Heart left ventricle (tissue), 16 donors: ENCODE results near the gene FSTL4. TPM values are rescaled to one million over a fixed set of nuclear protein-coding genes. Genes with fewer than 3 reads are reported as not detected.

ENCODE experiments used
- ATAC-seq, 4 donors: fragments of 200-7000 bp; cut with Tn5 transposase; one replicate each; pipeline ENCODE4 v1.9.1; 2020 to 2022; ENCODE audit warnings: moderate library complexity in 4 of 4, mild to moderate bottlenecking in 3 of 4, moderate number of reproducible peaks in 1 of 4
- DNase-seq, 5 donors: peaks; one replicate each; pipeline ENCODE4 v3.0.0-alpha.2; 2020
- H3K27ac ChIP-seq, 12 donors: fragments of 200-600 bp; sonication (generic) in 4 of 12; one replicate each; pipeline versions ENCODE4 v1.5.0 to v1.8.0; 2016 to 2022; ENCODE audit warnings: mild to moderate bottlenecking in 2 of 12
- H3K27me3 ChIP-seq, 9 donors: fragments of 200-600 bp; sonication (generic) in 2 of 9; one replicate each; pipeline versions ENCODE4 v1.5.1 to v1.8.0; 2016 to 2022; ENCODE audit warnings: mild to moderate bottlenecking in 3 of 9
- H3K36me3 ChIP-seq, 9 donors: fragments of 200-600 bp; sonication (generic) in 2 of 9; one replicate each; pipeline versions ENCODE4 v1.5.0 to v1.8.0; 2018 to 2022; ENCODE audit warnings: mild to moderate bottlenecking in 2 of 9
- H3K4me1 ChIP-seq, 12 donors: fragments of 200-600 bp; sonication (generic) in 4 of 12; one replicate each; pipeline versions ENCODE4 v1.5.0 to v1.8.0; 2016 to 2022; ENCODE audit warnings: mild to moderate bottlenecking in 3 of 12
- H3K4me3 ChIP-seq, 12 donors: fragments of 200-600 bp; sonication (generic) in 4 of 12; one replicate each; pipeline versions ENCODE4 v1.5.0 to v1.8.0; 2017 to 2022; ENCODE audit warnings: mild to moderate bottlenecking in 9 of 12, moderate library complexity in 4 of 12
- H3K9me3 ChIP-seq, 12 donors: fragments of 200-600 bp; sonication (generic) in 4 of 12; one replicate each; pipeline versions ENCODE4 v1.5.0 to v1.8.0; 2016 to 2022; ENCODE audit warnings: mild to moderate bottlenecking in 1 of 12
- CTCF ChIP-seq, 12 donors: fragments of 200-600 bp; sonication (generic) in 4 of 12; IDR thresholded peaks; one replicate each; pipeline versions ENCODE4 v1.5.0 to v1.8.0; 2018 to 2022; ENCODE audit warnings: antibody characterized with exemption in 12 of 12, mild to moderate bottlenecking in 5 of 12
- POLR2A ChIP-seq, 2 donors: fragments of 450-650 bp; IDR thresholded peaks; one replicate each; pipeline ENCODE4 v1.6.1; 2017; ENCODE audit warnings: antibody characterized with exemption in 2 of 2, mild to moderate bottlenecking in 2 of 2, moderate library complexity in 2 of 2
- WGBS, 4 donors: extraction: QIAGEN DNeasy Blood & Tissue Kit in 2 of 4; methylation state at CpG; one replicate each; pipeline versions ENCODE4 v1.1.5 to v1.1.7; 2013 to 2018; 5-methylcytosine and 5-hydroxymethylcytosine counted together
- intact Hi-C, 10 donors: fragments of 100-400 bp; cut with DNase I; formaldehyde crosslinking; loops; one replicate each; pipeline versions ENCODE4 v1.11.1 to v1.14.2; 2022
- polyA plus RNA-seq, 2 donors: library from polyadenylated mRNA; stranded (reverse); fragments of 200-250 nt; gene quantifications; one replicate each; pipeline ENCODE4 v1.2.3, GENCODE V29; 2013
- total RNA-seq, 9 donors: library from RNA; depleted of rRNA in 2 of 9; stranded (reverse); fragments of >200 nt in 2 of 9; fragmentation: NEBNext Ultra II Directional in 3 of 9; extraction: Animal tissue kit (Norgen Biotek cat#: 25700) in 3 of 9; gene quantifications; one replicate each; pipeline versions ENCODE4 v1.1.0 to v1.2.4, GENCODE V29; 2016 to 2023
- donor health status: ischemic (EF 13 %, LVEDD 7.1; RV severe dilation, severe dysfunction).
- donor health status: healthy with polysubstance abuse.
- donor health status: DM: no; HTN: yes; CAD: no.
- donor health status: DM: no; HTN: no; CAD: no.
- donor health status: ischemic (EF 25% LVEDD 6.9; RV normal size, moderate dysfunction).
- donor health status: ischemic (EF 25% LVEDD 5.7; RV mildly dilated, moderate dysfunction).
- donor health status: healthy.
- donor health status: DM: yes; HTN: yes; CAD: no.
- donor health status: ischemic (EF 35%, LVEDD 5.7; RV mildly dilated, moderate dysfunction).
- donor health status: nonischemic (EF 11% LVEDD 7.7; RV severe dilation, severe dysfunction).
- donor health status: DM: yes; HTN: yes; CAD: no.
- donor health status: PGD.
- donor health status: ischemic (EF 29% LVEDD 5.4; RV normal size, mild dysfunction).
- donor health status: nonischemic (EF 23%, LVEDD 6.1; RV moderate dilation, normal function).

FSTL4 gene
- total and polyA plus RNA-seq, 11 donors: 0.01 to 0.39 (median 0.17) TPM; not detected in 6

GRCh38 chr5:133467335-133467779 lies 145.0 kb downstream of the FSTL4 start:
- Histone ChIP-seq H3K4me3 (no peak overlapping the region), H3K27ac (no peak overlapping the region), H3K9me3 (no peaks in the 10 kb centered on the region), H3K36me3 (no peaks in the 10 kb centered on the region), H3K27me3 (peaks cover 0 to 5% (median 0%) of the 10 kb centered on the region in 9 donors), H3K4me1 (peaks cover 0 to 6% (median 0%) of the 10 kb centered on the region in 12 donors)
- DNase-seq (no peak), ATAC-seq (no peak)
- intact Hi-C loops: no loop called here
- no peak for TF ChIP-seq CTCF (IDR thresholded peaks at IDR 0.05)
- no peak for TF ChIP-seq POLR2A (IDR thresholded peaks at IDR 0.05)
- 58 to 69% (median 61%) methylated on average over 7 of the region's 7 CpGs for WGBS, 4 donors

- H3K9me3 ChIP-seq: no peaks in the 10 kb centered on the region
- no peaks in the 10 kb centered on the region for H3K36me3 ChIP-seq
- H3K27ac ChIP-seq: no peak overlapping the region
- 69 to 90% (median 76%) methylated on average over 5 of the region's 5 CpGs for WGBS, 4 donors
- H3K4me1 ChIP-seq: peaks cover 0 to 6% (median 0%) of the 10 kb centered on the region in 12 donors
- H3K27me3 ChIP-seq: peaks cover 0 to under 1% (median 0%) of the 10 kb centered on the region in 9 donors
- no peak for TF ChIP-seq POLR2A (IDR thresholded peaks at IDR 0.05)
- TF ChIP-seq CTCF (IDR thresholded peaks at IDR 0.05): no peak
- peak in 3 of 4 donors; percentile 36 to 56 (median 40) for ATAC-seq
- intact Hi-C loops: no loop called here
- no peak overlapping the region for H3K4me3 ChIP-seq
- no peak for DNase-seq
These were observed 145.6 kb downstream of the FSTL4 start for GRCh38 chr5:133466556-133467334.

- Histone ChIP-seq H3K27me3 (no peaks in the 10 kb centered on the region), H3K36me3 (no peaks in the 10 kb centered on the region), H3K27ac (no peak overlapping the region), H3K9me3 (no peaks in the 10 kb centered on the region), H3K4me3 (no peak overlapping the region), H3K4me1 (peaks cover 0 to 2% (median 0%) of the 10 kb centered on the region in 12 donors)
- 81 to 92% (median 85%) methylated on average over 6 of the region's 6 CpGs for WGBS, 4 donors
- intact Hi-C loops: no loop called here
- DNase-seq (no peak), ATAC-seq (no peak)
- no peak for TF ChIP-seq CTCF (IDR thresholded peaks at IDR 0.05)
- TF ChIP-seq POLR2A (IDR thresholded peaks at IDR 0.05): no peak
These were observed 148.3 kb downstream of the FSTL4 start for GRCh38 chr5:133464013-133464412.

- Histone ChIP-seq H3K9me3 (no peaks in the 10 kb centered on the region), H3K4me3 (no peak overlapping the region), H3K27ac (no peak overlapping the region), H3K4me1 (no peaks in the 10 kb centered on the region), H3K27me3 (peaks cover 0 to 6% (median 0%) of the 10 kb centered on the region in 9 donors), H3K36me3 (no peaks in the 10 kb centered on the region)
- no peak for DNase-seq
- intact Hi-C loops: no loop called here
- TF ChIP-seq POLR2A (IDR thresholded peaks at IDR 0.05): no peak
- no peak for TF ChIP-seq CTCF (IDR thresholded peaks at IDR 0.05)
- 74 to 87% (median 79%) methylated on average over 5 of the region's 5 CpGs for WGBS, 4 donors
- peak in 1 of 4 donors; percentile 37 for ATAC-seq
These were observed 150.4 kb downstream of the FSTL4 start for GRCh38 chr5:133461796-133462516.
